K562 (cell line): ENCODE measurements around the gene PACS1. TPM values are rescaled to one million over a fixed set of nuclear protein-coding genes. Genes with fewer than 3 reads are reported as not detected.

Experiments
- CEBPB ChIP-seq: fragments of 450-650 bp; IDR thresholded peaks from 2 replicates; pipeline ENCODE4 v1.6.1; 2016; ENCODE audit warnings: missing genetic modification characterization, missing compliant biosample characterization
- CHD7 ChIP-seq: fragments of 200-600 bp; sonication (generic); IDR thresholded peaks from one replicate; pipeline ENCODE4 v1.6.1; 2012; ENCODE audit warnings: mild to moderate bottlenecking, low read depth, low read length, inconsistent platforms
- ELF4 ChIP-seq: fragments of 450-650 bp; formaldehyde crosslinking; IDR thresholded peaks from 2 replicates; pipeline ENCODE4 v1.4.0; 2022; ENCODE audit warnings: missing genetic modification characterization
- HMGN3 ChIP-seq: IDR thresholded peaks from 2 replicates; pipeline ENCODE4 v1.6.1; 2011; ENCODE audit warnings: borderline replicate concordance, low read depth, mild to moderate bottlenecking, mixed read lengths, low read length; ENCODE audit not compliant: insufficient read length; ENCODE audit errors: extremely low read depth
- NRF1 ChIP-seq, 2 experiments: fragments of 450-650 bp; IDR thresholded peaks in 1 of 2; conservative IDR thresholded peaks in 1 of 2; 2 replicates each; pipeline ENCODE4 v1.6.1; 2014; ENCODE audit warnings: mild to moderate bottlenecking in 2 of 2
- SMARCE1 ChIP-seq: fragments of 450-650 bp; IDR thresholded peaks from 2 replicates; pipeline ENCODE4 v1.7.1; 2016; ENCODE audit warnings: mild to moderate bottlenecking
- SREBF1 ChIP-seq: fragments of 150-350 bp; IDR thresholded peaks from 2 replicates; pipeline ENCODE4 v1.6.1; 2014; ENCODE audit warnings: antibody characterized with exemption, low read depth, low read length, borderline replicate concordance
- ZNF217 ChIP-seq: sonication (generic); formaldehyde crosslinking; IDR thresholded peaks from 2 replicates; pipeline ENCODE4 v1.8.0; 2022; ENCODE audit warnings: mild to moderate bottlenecking, missing genetic modification reagents
- polyA plus RNA-seq, 8 experiments: library from polyadenylated mRNA; depleted of rRNA in 4 of 8; stranded (reverse) in 5 of 8; unstranded in 3 of 8; fragments of >200 nt; fragmentation: Nextera tagmentation in 2 of 8; fragmentation: Illumina TruSeq in 1 of 8; extraction: Ambion mirVana in 2 of 8; extraction: Trizol in 1 of 8; gene quantifications; 2 replicates each; pipeline versions ENCODE4 v1.2.1 to v1.2.3, GENCODE V29; 2011 to 2014; ENCODE audit warnings: inconsistent platforms in 1 of 8, missing spikeins in 1 of 8
- total RNA-seq, 7 experiments: library from RNA; depleted of rRNA in 6 of 7; stranded (reverse); fragments of >200 nt in 6 of 7; fragmentation: Illumina TruSeq in 2 of 7; extraction: Trizol in 2 of 7; gene quantifications; 2 replicates each; pipeline versions ENCODE4 v1.2.1 to v1.2.3, GENCODE V29; 2011 to 2021; ENCODE audit warnings: low replicate concordance in 1 of 7

PACS1 gene
- total and polyA plus RNA-seq, 9 of the 15 experiments (the other 6 are each of a cell fraction or from before 2014, with no cell fraction given) = 0.34 to 28.1 (median 8.5) TPM

GRCh38 chr11:66116576-66117361, 46.7 kb downstream of the PACS1 start (continued):
- TF ChIP-seq CHD7 (no peak), SREBF1 (no peak), NRF1 (conservative IDR thresholded peaks at IDR 0.05 in 1 of 2, IDR thresholded peaks at IDR 0.05 in 1 of 2) (no peak), CEBPB (tag) (no peak), ZNF217 (CRISPR knock-in tag) (no peak), HMGN3 (no peak), ELF4 (CRISPR knock-in tag) (no peak), SMARCE1 (no peak)
